NCI-H748 treated with DMSO at 0.1 percent for 48 hours (cell line): ENCODE results near the gene HRH2.
"Not testable (repeated sequence)": the region's sequence is repeated elsewhere in the genome, so short reads cannot be mapped to it uniquely, and the experiment has no call there.

Source experiments
- DNase-seq: peaks from one replicate; lab custom pipeline; 2025; lab: John Stamatoyannopoulos, UW

HRH2 gene

GRCh38 chr5:175741556-175741955 lies 83.7 kb downstream of the HRH2 start:
- no peak for DNase-seq

GRCh38 chr5:175742290-175742994 lies 84.6 kb downstream of the HRH2 start:
- DNase-seq: no peak

GRCh38 chr5:175743676-175744210 lies 85.9 kb downstream of the HRH2 start:
- no peak for DNase-seq

- DNase-seq: no peak
These were observed 87.3 kb downstream of the HRH2 start for GRCh38 chr5:175745210-175745609.

- peak; percentile 5 for DNase-seq
These were observed 89.0 kb downstream of the HRH2 start for GRCh38 chr5:175746851-175747250.

GRCh38 chr5:175747539-175748060 lies 89.7 kb downstream of the HRH2 start:
- no peak for DNase-seq

- no peak for DNase-seq
These were observed 90.8 kb downstream of the HRH2 start for GRCh38 chr5:175748650-175749049.

GRCh38 chr5:175749591-175749990 lies 91.7 kb downstream of the HRH2 start:
- no peak for DNase-seq

- DNase-seq: peak; percentile 46
These were observed 92.7 kb downstream of the HRH2 start for GRCh38 chr5:175750511-175750931.

- DNase-seq: no peak
These were observed 93.5 kb downstream of the HRH2 start for GRCh38 chr5:175751369-175751768.

- DNase-seq: no peak
These were observed 95.1 kb downstream of the HRH2 start for GRCh38 chr5:175752826-175753535.

- DNase-seq: no peak
These were observed 95.9 kb downstream of the HRH2 start for GRCh38 chr5:175753536-175754402.

- DNase-seq: not testable (repeated sequence)
These were observed 102.1 kb downstream of the HRH2 start for GRCh38 chr5:175759991-175760390.
